Mucosa of stomach (tissue), 1 donor: ENCODE data around the gene CEP83.
A peak's percentile ranks its signal among the peaks of the same experiment; 100 is the strongest.

ENCODE experiments used
- H3K27me3 ChIP-seq: one replicate; pipeline ENCODE4 v1.7.0; 2013; ENCODE audit warnings: mild to moderate bottlenecking, low read length; ENCODE audit not compliant: control insufficient read depth, insufficient read depth
- H3K36me3 ChIP-seq: one replicate; pipeline ENCODE4 v1.7.0; 2013; ENCODE audit warnings: low read length; ENCODE audit not compliant: control insufficient read depth, insufficient read depth
- H3K4me1 ChIP-seq: one replicate; pipeline ENCODE4 v1.7.0; 2013; ENCODE audit warnings: mild to moderate bottlenecking, low read length; ENCODE audit not compliant: control insufficient read depth, insufficient read depth
- H3K4me3 ChIP-seq: one replicate; pipeline ENCODE4 v1.7.0; 2013; ENCODE audit warnings: low read length
- H3K9ac ChIP-seq: one replicate; pipeline ENCODE4 v1.7.0; 2013; ENCODE audit warnings: mild to moderate bottlenecking, low read length, moderate library complexity
- H3K9me3 ChIP-seq: one replicate; pipeline ENCODE4 v1.7.0; 2013; ENCODE audit warnings: mild to moderate bottlenecking, low read length, moderate library complexity; ENCODE audit not compliant: control insufficient read depth
- donor health status: Pancreatic carcinoma.

The CEP83 gene

DNA sequence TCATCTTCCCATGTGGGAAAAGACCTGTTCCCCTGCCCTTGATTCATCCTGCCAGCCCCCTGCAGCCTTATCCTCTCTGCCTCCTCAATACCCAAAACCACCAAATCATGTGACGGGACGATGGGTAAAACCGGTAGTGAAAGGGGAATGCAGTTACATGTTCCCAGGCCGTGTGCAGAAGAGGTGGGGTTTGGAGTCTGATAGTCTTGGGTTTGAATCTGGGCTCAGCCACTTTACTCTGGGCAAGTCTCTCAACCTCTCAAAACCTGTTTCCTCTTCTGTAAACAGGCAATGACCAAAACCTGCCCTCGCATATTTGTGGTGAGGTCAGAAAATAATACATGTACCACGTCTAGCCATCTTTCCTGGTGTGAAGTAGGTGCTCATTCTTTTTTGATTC, 188.3 kb downstream of the CEP83 start:
- no peak overlapping the region for H3K4me3 ChIP-seq
- no peak overlapping the region for H3K9ac ChIP-seq
- no peaks in the 10 kb centered on the region for H3K9me3 ChIP-seq
- no peaks in the 10 kb centered on the region for H3K4me1 ChIP-seq
- H3K27me3 ChIP-seq, result no peaks in the 10 kb centered on the region
- H3K36me3 ChIP-seq, result no peaks in the 10 kb centered on the region

DNA sequence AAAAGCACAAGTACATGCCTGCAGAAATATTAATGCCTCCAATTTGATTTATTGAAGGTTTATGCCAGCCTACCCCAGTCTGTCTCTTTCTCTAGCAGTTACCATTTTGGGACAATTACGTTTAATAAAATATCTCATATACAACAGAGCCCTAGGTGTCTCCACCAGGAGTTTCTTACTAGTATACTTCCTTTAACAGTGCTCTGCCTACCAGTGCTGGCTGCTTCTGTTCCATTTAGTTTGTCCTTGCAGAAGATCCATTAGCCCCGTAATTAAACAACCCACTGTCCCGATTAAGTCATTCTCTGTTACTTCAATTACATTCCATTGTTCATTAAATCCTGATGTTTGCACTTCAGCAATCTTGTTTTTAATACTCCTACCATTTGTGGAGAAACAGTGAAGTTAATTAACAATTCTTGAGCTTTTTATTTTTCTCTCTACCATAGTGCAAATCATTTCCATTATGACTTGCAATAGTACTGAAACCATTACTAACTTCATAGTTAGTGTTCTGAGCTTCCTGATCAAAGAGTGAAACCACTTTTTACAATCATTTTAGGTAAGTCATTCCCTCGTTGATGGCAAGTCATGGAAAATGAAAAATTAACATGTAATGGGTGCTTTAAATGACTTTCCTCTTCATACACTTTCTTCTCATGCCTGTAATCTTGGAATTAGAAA, 190.2 kb downstream of the CEP83 start:
- no peaks in the 10 kb centered on the region for H3K36me3 ChIP-seq
- H3K27me3 ChIP-seq, result no peaks in the 10 kb centered on the region
- H3K9ac ChIP-seq, result no peak overlapping the region
- no peaks in the 10 kb centered on the region for H3K9me3 ChIP-seq
- no peak overlapping the region for H3K4me3 ChIP-seq
- no peaks in the 10 kb centered on the region for H3K4me1 ChIP-seq

DNA sequence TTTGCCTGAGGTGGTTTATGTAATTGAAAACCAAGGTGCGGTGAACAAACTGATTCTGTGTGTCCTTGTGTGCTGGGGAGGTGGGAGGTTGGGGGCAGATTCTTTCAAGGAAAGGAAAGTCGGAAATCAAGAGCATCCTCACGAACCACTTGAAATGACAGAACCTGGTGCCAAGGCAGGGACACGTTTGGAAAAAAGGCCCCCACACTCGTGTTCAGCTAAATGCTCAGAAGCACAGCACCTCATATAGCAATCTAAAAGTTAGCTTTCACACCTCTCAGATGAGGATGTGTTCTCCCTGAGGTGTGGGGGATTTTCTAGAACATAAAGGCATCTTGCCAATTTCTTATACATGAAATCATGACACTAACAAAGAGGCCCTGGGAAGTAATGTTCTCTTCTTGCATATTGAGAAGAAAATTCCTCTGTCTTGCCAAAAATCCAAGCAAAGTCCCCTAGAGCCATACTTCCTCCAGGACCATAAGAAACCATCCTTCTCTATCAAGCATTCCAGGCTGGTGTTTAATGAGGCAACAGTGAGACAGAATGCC, 191.7 kb downstream of the CEP83 start:
- Histone ChIP-seq H3K4me3 (no peak overlapping the region), H3K36me3 (no peaks in the 10 kb centered on the region), H3K9ac (no peak overlapping the region), H3K9me3 (no peaks in the 10 kb centered on the region), H3K4me1 (no peaks in the 10 kb centered on the region), H3K27me3 (no peaks in the 10 kb centered on the region)

DNA sequence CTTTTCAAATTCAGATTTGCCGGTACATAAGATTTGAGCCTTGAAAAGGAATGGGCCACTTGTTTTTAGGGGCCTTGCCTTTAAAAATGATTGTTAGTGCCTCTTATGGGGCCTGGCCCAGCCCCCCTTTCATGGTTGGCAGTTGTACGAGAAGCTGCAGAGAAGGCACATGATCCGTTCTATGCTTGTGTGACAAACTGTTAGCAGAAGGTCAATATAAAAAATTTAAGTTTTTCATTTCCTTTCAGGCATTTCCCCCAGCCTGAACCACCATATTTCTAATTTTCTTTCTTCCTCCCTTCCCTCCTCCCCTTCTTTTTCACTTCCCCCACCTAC, 192.2 kb downstream of the CEP83 start:
- Histone ChIP-seq H3K27me3 (no peaks in the 10 kb centered on the region), H3K4me3 (no peak overlapping the region), H3K9ac (no peak overlapping the region), H3K9me3 (no peaks in the 10 kb centered on the region), H3K4me1 (peaks cover 4% of the 10 kb centered on the region), H3K36me3 (no peaks in the 10 kb centered on the region)

- Histone ChIP-seq H3K36me3 (no peaks in the 10 kb centered on the region), H3K9ac (no peak overlapping the region), H3K4me1 (peaks cover 5% of the 10 kb centered on the region), H3K4me3 (no peak overlapping the region), H3K27me3 (no peaks in the 10 kb centered on the region), H3K9me3 (no peaks in the 10 kb centered on the region)
Measured at GRCh38 chr12:94266796-94267536, 192.7 kb downstream of the CEP83 start.

- Histone ChIP-seq H3K27me3 (no peaks in the 10 kb centered on the region), H3K36me3 (no peaks in the 10 kb centered on the region), H3K4me1 (peaks cover 5% of the 10 kb centered on the region), H3K9me3 (no peaks in the 10 kb centered on the region), H3K4me3 (no peak overlapping the region), H3K9ac (no peak overlapping the region)
Measured at GRCh38 chr12:94265966-94266745, 193.5 kb downstream of the CEP83 start.

- Histone ChIP-seq H3K4me3 (no peak overlapping the region), H3K27me3 (no peaks in the 10 kb centered on the region), H3K36me3 (no peaks in the 10 kb centered on the region), H3K9ac (no peak overlapping the region), H3K9me3 (no peaks in the 10 kb centered on the region), H3K4me1 (peaks cover 5% of the 10 kb centered on the region)
Measured at GRCh38 chr12:94265539-94265938, 194.1 kb downstream of the CEP83 start.

DNA sequence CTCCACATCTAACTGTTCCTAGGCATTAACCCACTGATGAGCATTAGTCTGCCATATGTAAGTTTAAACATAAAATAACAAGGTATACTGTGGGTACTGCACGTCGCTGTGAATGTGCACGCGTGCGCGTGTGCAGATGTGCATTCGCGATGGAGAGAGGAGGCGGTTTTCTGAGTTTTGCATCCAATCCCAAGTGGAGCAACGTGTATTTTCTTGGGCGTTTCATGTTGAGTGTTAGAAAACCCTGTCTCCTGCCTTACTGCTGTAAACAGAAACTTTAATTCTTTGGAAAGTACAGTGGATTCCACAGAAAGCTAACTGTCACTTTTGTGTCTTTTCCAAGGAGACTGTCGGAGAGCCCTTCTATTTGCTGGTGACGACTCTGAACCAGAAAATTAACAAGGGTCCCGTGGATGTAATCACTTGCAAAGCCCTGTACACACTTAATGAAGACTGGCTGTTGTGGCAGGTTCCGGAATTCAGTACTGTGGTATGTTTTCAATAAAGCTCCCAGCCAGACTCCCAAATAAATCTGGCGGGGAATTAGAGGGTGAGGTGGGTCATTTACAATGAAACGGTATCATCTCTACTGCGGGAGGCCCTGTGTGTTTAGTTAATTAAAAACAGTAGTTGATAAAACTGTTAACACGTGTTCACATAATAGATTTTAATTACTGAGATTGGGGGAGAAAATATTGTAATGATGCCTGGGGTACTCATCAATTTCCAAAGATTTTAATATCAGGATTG, 194.8 kb downstream of the CEP83 start:
- Histone ChIP-seq H3K4me3 (no peak overlapping the region), H3K27me3 (no peaks in the 10 kb centered on the region), H3K36me3 (no peaks in the 10 kb centered on the region), H3K9ac (no peak overlapping the region), H3K4me1 (peaks cover 5% of the 10 kb centered on the region), H3K9me3 (no peaks in the 10 kb centered on the region)

- Histone ChIP-seq H3K36me3 (no peaks in the 10 kb centered on the region), H3K9ac (no peak overlapping the region)
Measured at GRCh38 chr12:94263905-94264561, 195.6 kb downstream of the CEP83 start.

DNA sequence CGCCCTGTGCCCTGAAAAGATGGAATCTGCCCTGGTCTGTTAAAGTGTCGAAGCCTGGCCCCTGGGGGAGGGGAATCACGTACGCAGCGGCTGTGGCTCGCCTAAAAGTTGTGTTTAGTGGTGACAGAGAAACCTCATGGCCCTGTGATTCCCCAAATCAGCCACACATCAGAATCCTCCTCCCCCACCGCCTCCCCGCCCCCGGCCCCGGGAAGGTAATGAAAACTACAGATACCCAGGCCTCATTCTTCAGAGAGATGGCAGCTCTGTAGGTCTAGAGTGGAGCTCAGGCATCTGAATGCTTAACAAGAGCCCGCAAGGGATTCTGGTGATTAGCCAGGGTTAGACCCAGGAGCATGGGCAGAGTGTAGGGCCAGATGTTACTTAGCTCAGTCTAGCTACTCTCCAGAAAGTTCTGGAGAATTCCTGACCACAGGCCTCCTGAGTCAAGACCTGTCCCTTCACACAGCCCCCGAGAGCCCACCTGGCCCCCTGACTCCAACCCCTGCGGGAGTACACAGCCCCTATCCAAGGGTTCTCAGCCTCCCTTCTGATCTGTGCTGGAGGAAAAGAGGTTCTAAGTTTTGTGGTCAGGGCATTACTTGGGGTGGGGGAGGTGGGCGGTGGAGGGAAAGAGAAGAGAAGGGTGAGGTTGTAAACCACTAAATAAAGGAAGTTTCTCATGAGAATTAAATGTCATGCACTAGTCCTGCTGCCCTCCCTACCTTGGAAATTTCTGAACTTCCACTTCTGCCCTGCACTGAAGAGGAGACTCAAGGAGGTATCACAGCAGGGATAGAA, 196.5 kb downstream of the CEP83 start:
- Histone ChIP-seq H3K9me3 (no peaks in the 10 kb centered on the region), H3K36me3 (no peaks in the 10 kb centered on the region), H3K4me3 (peak overlapping the region; percentile 5), H3K4me1 (peaks cover 5% of the 10 kb centered on the region), H3K9ac (peak overlapping the region; percentile 49), H3K27me3 (no peaks in the 10 kb centered on the region)

More at GRCh38 chr12:94263905-94264561, 195.6 kb downstream of the CEP83 start:
- no peaks in the 10 kb centered on the region for H3K27me3 ChIP-seq
- H3K4me1 ChIP-seq, result peaks cover 5% of the 10 kb centered on the region
- no peaks in the 10 kb centered on the region for H3K9me3 ChIP-seq
- no peak overlapping the region for H3K4me3 ChIP-seq
